HG03342 (cell line): Measurements from ENCODE around the gene SORCS1.

ENCODE experiments used
- ATAC-seq: cut with Tn5 transposase; IDR thresholded peaks from one replicate; pipeline ENCODE4 v1.9.1; 2021; ENCODE audit warnings: mild to moderate bottlenecking, moderate library complexity; ENCODE audit not compliant: unreplicated experiment

Gene SORCS1

DNA sequence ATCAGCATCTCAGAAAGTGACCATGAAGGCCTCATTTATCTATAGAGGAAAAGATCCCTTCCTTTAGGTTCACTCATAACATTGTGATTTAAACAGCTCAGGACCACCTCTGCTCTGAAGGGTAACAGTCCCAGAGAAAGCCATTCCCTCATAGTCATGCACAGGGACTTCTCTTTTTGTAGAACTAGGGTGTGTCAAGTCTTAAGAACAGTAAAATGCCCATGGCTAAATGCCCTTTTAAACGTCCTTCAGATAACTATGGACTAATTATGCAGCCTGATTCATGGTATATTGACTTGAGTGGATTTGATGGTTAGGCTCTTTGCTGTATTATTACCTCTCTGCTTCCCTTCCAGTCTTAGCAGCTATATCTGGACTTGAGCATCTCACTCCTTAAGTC, 337.8 kb downstream of the SORCS1 start:
- ATAC-seq, result no peak

DNA sequence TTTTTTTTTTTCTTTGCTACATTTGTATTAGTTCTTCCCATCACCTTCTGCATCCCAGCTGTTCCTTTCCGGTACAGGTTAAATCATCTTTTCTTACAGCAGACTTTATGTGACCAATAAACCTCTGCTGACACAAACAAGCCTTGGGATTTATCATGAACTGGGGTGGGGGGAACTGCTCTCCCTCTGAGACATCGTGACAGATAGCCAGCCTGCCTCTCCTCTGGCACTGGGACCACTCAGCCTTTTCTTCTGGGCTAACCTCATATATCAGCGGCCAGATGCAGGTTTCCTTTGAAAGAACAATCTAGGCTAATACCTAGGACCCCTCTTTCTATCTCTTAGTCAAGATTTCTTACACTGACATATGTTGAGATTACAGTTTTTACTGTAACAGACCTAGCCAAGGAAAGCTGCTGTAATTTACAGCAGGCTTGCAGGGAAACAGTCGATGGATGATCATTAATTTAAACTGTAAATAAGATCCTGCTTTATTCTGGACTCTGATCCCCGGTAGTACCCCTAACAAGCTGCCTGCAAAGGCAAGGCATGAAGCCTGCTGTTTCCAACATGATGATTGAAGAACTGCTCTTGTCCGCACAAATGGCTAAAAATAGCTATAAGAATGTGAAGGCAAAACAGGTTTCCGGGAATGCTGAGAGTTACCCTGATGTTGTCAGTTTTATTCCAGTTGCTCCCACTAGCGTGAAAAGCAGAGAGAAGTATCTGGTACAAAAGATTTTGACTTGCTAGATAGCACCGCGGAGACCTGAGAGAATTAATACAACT, 338.7 kb downstream of the SORCS1 start:
- no peak for ATAC-seq

DNA sequence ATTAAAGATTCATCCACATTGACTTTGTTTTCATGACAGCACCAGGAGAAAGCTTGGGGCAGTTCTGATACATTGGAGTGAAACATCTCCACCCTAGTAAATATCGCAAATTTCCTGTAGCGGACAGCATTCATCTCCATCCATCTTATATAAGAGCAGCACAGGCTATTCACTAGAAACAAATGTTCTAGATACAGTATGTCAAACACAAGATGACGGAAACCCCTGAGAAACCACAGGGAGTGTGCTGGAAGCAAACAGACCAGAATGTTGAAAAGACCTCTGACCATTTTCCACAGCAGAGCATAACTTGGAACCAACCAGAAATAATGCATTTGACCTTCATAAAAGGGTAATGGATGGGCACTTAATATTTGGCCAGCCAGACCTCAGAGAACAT, 343.9 kb downstream of the SORCS1 start:
- ATAC-seq, result no peak

DNA sequence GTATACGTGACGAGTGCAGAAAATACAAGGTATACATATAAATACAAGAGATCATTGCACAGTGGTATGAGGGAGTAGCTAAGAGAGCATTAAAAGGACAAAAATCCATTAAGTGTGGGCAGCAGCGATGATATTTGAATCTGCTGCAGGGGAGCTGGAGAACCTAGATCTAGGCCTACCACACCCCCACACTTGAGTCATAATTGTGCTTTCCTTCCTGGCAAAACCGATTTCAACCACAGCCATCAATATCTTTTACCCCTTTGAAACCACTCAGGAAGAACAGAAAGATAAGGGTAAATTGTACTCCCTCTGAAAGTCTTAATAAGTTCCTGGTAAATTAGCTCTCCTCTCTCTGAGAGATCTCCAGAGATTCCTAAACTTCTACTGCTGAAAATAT, 345.0 kb downstream of the SORCS1 start:
- ATAC-seq, result no peak

DNA sequence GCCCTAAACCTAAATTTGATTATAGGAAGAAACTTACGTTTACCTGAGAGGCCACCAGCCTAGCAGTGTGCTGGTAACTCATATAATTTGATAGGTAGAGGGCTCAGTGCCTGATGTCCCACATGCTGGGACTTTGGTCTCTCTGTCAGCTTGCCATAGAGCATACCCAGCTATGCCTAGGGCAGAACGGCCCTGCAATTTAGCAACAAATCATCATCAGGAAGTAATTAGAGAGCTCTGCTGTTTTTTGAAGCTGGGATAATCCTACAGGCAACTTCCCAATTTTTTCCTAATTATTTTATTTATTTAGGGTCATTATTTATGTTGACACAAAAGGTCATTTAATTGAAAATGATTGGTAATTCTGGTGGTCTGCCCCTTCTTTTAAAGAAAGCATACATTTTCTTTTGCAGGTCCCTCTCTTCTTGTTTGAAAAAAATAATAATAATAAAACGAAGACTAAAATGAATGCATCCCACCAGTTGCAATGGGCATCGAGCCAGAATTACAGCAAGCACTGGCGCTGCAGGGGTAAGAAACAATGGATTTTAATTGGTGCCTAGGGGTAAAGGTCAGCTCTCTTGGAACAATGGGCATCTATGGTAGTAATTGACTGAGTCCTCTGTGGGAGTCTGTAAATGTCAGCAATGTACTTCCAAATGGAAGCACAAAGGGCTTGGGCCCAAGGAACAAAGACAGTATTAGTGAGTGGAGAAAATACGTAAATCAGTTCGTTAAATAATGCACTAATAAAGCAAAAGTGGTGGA, 348.0 kb downstream of the SORCS1 start:
- no peak for ATAC-seq

DNA sequence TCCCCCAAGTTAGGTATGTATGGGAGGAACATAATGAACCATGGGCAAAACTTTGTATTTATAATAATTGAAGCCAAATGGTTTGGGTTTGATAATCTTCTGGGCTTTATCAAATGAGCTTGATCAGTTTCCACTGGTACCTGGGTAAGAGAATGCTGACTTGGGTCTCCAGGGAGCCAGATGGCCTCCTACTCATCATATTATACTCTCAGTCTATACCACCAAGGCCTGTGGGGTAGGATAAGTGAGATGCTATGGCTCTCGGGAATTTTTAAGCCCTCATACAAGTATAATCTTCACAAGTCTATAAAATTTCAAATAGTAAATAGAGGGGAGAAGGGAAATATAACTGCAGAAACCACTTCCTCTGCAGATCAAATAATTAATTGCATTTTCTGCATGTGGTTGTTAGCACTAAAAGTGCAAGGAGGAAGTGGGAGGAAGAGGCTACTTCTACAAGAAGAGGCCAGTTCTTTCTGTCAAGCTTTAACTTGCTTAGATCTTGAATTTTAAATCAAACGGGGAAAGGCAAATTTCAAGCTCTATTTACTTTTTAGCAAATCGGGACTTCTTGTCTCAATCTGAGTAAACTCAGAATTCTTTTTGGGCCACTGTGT, 349.0 kb downstream of the SORCS1 start:
- ATAC-seq, result no peak

DNA sequence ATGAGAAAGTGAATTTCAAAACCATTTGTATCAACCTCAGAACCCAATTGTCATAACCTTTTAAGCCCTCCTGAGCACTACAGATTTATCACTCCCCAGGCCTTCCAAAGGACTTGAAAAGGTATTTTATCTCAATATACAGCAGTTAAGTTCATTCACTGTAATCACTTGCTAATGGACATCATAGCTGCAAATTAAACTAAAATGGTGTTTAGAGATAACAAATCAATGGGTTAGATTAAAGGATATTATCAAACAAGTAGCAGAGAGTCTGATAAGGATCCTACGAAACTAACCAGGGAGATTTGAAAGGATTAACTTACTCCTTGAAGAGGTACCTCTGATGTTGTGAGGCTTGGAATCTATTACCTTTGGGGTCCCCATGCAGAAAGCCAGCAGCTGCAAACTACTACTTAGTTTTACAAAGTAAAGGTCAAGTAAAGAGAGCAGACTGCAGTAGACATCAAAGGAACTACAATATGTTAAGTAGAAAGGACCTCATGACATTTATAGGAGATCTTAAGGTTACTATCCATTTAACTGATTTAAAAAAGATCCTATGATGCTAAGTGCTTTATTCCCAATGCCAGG, 359.4 kb downstream of the SORCS1 start:
- ATAC-seq, result no peak

DNA sequence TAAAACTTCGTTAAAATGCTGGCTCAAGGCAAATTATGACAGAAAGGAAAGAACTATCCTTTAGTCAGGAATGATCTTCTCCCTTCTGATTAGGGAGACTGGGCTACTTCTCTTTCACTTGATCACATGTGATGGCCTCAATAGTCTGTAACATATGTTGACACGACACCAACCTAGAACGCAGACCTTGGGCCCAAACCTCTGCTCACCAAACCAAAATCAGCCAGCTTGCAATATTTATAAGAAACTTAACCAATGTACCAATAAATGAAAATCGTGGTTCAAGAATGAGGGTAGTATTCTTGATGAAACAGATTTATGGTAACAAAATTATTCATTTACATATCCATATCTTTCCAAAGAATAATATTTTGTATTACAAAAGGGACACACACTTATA, 361.6 kb downstream of the SORCS1 start:
- no peak for ATAC-seq

DNA sequence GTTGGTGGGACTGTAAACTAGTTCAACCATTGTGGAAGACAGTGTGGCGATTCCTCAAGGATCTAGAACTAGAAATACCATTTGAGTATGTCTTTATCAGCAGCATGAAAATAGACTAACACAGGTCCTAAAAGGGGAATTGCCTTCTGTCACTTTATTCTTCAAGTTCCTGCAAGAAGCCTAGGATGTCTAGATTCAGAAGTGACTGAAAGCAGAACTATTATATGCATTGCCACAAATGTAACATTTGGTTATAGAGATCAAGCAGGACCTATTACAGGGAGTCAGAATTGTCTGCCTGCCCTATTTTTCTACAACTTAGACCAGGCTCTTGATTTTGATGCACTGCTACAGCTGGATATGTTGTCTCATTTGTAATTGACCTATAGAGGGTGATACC, 364.7 kb downstream of the SORCS1 start:
- ATAC-seq, result no peak

DNA sequence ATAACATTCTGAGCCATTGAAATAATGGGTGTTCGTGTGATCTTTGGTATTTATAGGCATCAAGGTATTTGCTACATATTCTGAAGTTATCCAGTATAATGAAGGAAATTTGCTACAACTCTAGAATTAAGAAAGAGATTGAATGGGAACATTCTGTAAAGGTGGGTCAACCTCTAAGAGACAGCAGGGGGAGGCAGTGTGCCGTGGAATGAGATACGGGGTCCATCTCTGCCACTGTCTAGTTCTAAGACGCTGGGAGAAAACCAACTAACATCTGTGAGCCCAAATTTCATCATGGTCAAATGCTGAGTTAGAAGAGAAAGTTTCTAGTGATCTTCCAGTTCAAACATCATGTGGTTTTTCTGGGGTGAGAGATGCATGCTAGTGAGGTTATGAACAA, 368.9 kb downstream of the SORCS1 start:
- ATAC-seq, result peak; percentile 91

DNA sequence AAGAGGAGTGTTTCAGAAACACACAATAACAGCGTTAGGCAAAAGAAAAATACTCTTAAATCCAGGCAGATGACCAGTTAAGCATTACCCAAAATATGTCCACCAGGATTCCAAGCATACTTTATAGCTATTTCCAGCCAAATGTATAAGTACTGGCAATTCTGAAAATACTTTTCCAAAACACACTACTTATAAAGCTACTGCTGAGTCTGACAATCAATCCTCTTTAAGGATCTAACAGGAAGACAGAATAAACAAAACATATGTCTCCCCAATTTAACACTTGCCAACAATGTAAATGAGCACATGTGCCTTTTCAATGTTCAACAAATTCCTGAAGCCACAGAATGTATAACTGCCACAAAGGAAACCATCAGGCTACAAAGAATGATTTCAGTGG, 370.9 kb downstream of the SORCS1 start:
- no peak for ATAC-seq

DNA sequence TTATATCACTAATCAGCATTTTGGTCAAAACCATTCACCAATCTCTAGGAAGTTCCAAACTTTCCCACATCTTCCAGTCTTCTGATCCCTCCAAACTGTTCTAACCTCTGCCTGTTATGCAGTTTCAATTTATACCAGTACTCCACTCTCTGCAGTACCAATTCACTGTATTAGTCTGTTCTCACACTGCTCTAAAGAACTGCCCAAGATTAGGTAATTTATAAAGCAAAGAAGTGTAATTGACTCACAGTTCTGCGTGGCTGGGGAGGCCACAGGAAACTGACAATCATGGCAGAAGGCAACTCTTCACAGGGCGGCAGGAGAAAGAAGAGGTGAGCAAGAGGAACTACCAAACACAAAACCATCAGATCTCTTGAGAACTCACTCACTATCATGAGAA, 374.9 kb downstream of the SORCS1 start:
- no peak for ATAC-seq

DNA sequence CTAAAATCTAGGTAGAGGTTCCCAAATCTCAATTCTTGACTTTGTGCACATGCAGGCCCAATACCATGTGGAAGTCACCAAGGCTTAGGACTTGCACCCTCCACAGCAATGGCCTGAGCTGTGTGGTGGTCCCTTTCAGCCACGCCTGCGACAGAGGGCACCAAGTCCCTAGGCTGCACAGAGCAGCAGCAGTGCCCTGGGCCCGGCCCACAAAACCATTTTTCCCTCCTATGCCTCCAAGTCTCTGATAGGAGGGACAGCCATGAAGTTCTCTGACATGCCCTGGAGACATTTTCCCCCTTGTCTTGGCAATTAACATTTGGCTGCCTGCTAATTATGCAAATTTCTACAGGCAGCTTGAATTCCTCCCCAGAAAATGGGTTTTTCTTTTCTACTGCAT, 375.5 kb downstream of the SORCS1 start:
- ATAC-seq, result no peak

DNA sequence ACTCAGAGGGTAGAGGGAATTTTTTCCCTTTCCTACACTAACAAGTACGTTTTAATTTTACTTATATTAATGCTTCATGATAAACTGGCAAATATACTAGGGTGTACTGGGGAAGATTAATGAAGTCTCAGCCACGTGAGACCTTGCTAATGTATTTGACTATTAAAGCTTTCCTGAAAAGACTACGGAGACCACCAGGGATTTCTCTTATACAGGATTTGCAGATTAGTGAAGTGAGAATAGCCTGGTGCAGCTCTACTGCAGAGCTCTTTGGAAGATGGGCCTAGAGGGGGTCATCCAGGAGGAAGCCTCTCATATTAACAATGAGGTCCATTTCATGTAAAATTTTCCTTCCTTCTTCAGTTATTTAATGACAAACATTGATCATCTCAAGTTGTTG, 379.0 kb downstream of the SORCS1 start:
- no peak for ATAC-seq

DNA sequence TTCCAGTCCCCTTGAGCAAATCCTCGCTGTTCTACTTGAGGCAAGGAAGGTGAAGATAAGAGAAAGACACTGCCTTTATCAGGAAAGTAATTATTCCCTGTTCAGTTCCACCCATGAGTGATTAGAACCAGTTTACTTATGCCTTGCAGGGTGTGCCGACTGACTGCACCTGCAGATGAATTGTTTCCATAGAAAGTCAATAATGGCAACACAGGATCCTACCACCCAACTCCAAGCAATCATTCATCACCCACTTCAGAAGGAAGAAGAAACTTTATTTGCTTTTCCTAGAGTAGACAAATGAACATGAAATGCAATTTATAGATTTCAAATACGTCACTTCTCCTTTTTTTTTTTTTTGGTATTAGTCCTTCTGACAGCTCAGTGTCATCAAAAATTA, 383.9 kb downstream of the SORCS1 start:
- no peak for ATAC-seq

DNA sequence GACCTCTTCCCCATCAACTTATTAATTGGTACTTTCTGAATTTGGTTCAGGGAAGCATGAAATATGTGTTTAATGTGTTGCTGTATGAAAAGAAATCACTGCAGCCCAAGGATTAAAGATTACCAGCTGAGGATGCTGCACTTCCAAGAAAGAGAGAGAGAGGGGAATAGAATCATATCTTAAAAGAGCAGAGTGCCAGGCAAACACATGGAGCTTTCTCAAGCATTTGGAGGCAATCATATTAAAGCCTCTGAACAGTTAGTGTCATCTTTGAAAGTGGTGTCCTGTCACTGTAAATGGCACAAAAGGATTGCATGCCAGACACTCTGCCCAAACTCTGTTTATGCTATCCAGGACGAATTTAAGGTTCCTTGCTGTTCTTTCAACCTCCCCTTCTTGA, 386.7 kb downstream of the SORCS1 start:
- ATAC-seq, result no peak

DNA sequence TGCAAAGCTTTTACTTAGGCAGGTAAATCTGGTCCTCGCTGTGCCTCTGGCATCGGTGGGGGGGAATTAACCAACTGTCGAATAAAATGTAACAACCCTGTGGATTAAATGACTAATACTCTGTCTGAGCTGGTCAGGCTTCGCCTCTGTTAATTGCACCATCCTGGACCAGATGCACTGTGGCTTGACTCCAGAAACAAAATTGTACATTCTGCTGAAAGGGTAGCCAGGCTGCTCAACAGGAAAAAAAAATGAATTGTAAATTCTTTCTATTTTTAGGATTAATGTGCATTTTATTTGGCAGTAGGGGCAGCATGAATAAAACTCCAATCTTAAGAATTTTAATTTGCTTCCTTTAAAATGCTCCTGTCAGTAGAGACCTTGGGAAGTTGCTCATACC, 389.4 kb downstream of the SORCS1 start:
- ATAC-seq, result no peak

DNA sequence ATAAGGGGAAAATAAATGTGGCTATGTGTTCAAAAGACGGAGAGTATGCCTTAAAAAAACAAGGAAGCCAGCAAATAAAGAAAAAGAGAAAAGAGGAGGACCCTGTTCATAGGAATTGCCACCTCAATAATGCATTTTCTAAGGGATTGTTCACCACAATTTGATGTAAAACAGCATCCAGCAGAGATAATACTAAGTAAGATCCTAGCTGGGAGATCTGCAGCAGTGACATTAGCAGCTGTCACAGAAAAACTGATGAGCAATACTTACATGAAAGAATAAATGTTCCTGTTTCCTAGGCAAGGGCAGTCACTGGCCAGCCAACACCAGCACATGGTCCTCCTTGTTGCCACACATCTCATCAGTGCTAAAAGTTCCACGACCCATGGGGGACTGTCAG, 391.5 kb downstream of the SORCS1 start:
- no peak for ATAC-seq

DNA sequence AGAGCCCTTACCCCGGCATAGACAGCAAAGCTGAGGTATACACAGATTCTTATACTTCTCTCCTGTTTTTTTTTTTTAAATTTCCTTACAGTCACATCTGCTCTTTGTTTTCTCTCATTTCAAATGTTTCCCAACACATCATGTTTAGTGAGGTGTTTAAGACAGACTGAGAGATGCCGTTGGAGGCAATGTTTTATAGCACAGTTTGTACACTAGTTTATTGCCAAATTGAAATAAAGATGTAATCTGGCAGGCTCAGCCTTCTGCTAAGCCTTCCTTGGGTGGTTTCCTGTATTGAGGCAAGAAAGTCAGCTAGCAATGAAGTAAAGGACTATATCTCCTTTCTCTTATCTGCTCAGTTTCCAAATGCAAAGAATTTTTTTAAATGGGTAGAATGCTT, 393.4 kb downstream of the SORCS1 start:
- no peak for ATAC-seq

DNA sequence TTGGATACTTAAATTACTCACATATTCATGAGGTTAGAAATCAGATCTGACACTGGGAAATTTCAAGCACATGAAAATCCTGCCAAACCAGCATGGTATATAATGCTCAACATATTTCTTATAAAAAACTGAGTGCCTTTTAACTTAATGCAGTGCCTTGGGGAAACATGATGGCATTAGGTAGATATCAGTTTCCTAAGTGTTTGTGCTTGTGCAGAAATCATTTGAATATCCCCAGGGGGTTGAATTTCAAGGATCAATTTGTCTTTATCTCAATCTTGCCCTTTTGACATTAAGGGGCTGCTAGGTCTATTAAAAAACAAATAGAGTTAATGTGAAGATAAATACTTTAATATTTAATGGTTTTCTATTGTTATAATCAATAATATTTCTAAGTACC, 396.3 kb downstream of the SORCS1 start:
- no peak for ATAC-seq

DNA sequence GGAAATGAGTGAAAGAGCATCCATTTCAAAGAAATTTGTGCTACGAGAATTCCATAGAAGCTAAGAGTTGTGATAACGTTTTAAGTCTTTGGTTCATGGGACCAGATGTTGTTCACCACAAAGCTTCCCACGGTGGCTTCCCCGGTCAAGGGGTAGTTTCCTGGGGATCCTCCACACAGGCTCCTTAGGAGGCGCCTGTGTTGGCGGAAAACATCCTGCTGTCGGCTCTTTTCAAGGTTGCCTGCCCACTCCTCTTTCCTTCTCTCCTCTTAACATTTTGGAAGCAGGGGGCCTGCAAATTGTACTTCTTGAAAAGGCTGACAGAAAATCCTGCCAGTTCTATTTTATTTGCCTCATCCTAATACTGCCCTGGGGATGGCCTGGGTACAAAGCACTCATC, 398.6 kb downstream of the SORCS1 start:
- ATAC-seq, result no peak
